GM23338 (cell line): Measurements from ENCODE around the gene DLG2. TPM values are rescaled to one million over a fixed set of nuclear protein-coding genes. Genes with fewer than 3 reads are reported as not detected.

Source experiments
- ATAC-seq: fragments of 200-7000 bp; cut with Tn5 transposase; 3 replicates; pipeline ENCODE4 v1.9.1; 2020
- DNase-seq: peaks from one replicate; pipeline ENCODE4 v3.0.0-alpha.2; 2015; ENCODE audit warnings: low spot score
- H2AFZ ChIP-seq: fragments of 200-600 bp; sonication (generic); 2 replicates; pipeline ENCODE4 v1.8.0; 2016; ENCODE audit warnings: antibody characterized with exemption, mild to moderate bottlenecking, moderate library complexity
- H3F3A ChIP-seq: fragments of 200-600 bp; sonication (generic); replicated peaks from 2 replicates; pipeline ENCODE4 v1.8.0; 2017; ENCODE audit warnings: antibody characterized with exemption, mixed run types, low read depth
- H3K27ac ChIP-seq: fragments of 200-600 bp; sonication (generic); 2 replicates; pipeline ENCODE4 v1.6.1; 2016; ENCODE audit warnings: low read depth
- H3K27me3 ChIP-seq: fragments of 200-600 bp; sonication (generic); 2 replicates; pipeline ENCODE4 v1.8.0; 2016; ENCODE audit warnings: mild to moderate bottlenecking, mixed run types, moderate library complexity; ENCODE audit not compliant: insufficient read depth
- H3K36me3 ChIP-seq: fragments of 200-600 bp; sonication (generic); 2 replicates; pipeline ENCODE4 v1.8.0; 2016; ENCODE audit warnings: mild to moderate bottlenecking; ENCODE audit not compliant: insufficient read depth
- H3K4me1 ChIP-seq: fragments of 200-600 bp; sonication (generic); 2 replicates; pipeline ENCODE4 v1.8.0; 2016; ENCODE audit warnings: mild to moderate bottlenecking, moderate library complexity; ENCODE audit not compliant: insufficient read depth
- H3K4me2 ChIP-seq: fragments of 200-600 bp; sonication (generic); 2 replicates; pipeline ENCODE4 v1.7.1; 2017; ENCODE audit warnings: mixed run types
- H3K4me3 ChIP-seq: fragments of 200-600 bp; sonication (generic); 2 replicates; pipeline ENCODE4 v1.6.1; 2016; ENCODE audit warnings: mixed run types
- H3K79me2 ChIP-seq: fragments of 200-600 bp; sonication (generic); replicated peaks from 2 replicates; pipeline ENCODE4 v1.8.0; 2017; ENCODE audit warnings: mild to moderate bottlenecking; ENCODE audit not compliant: insufficient read depth
- H3K9me2 ChIP-seq: fragments of 200-600 bp; sonication (generic); 2 replicates; pipeline ENCODE4 v1.8.0; 2017; ENCODE audit not compliant: insufficient read depth
- H4K20me1 ChIP-seq: fragments of 200-600 bp; sonication (generic); replicated peaks from 2 replicates; pipeline ENCODE4 v1.8.0; 2017; ENCODE audit warnings: mild to moderate bottlenecking; ENCODE audit not compliant: insufficient read depth
- H3K27ac Mint-ChIP-seq: 2 replicates; pipeline ENCODE4 v1.8.0; 2020; ENCODE audit warnings: inconsistent platforms, mild to moderate bottlenecking, moderate library complexity, mixed read lengths
- H3K27me3 Mint-ChIP-seq: 3 replicates; pipeline ENCODE4 v1.8.0; 2022; ENCODE audit warnings: low read depth, mild to moderate bottlenecking, moderate library complexity, mixed read lengths, inconsistent platforms; ENCODE audit not compliant: insufficient read depth, poor library complexity
- H3K36me3 Mint-ChIP-seq: 3 replicates; pipeline ENCODE4 v1.8.0; 2021; ENCODE audit warnings: low read depth, mild to moderate bottlenecking, inconsistent platforms, moderate library complexity, mixed read lengths
- H3K4me1 Mint-ChIP-seq: 3 replicates; pipeline ENCODE4 v1.8.0; 2020; ENCODE audit warnings: mild to moderate bottlenecking, inconsistent platforms, mixed read lengths
- H3K4me3 Mint-ChIP-seq: 3 replicates; pipeline ENCODE4 v1.8.0; 2021; ENCODE audit warnings: moderate library complexity, mild to moderate bottlenecking, inconsistent platforms, mixed read lengths
- H3K9me3 Mint-ChIP-seq: 3 replicates; pipeline ENCODE4 v1.8.0; 2020; ENCODE audit warnings: moderate library complexity, mild to moderate bottlenecking, inconsistent platforms, mixed read lengths
- CTCF ChIP-seq, 2 experiments: fragments of 200-600 bp in 1 of 2; sonication (generic) in 1 of 2; conservative IDR thresholded peaks; 2 replicates each; pipeline versions ENCODE4 v1.5.1 to v1.6.1; 2016 to 2017; ENCODE audit warnings: antibody characterized with exemption in 2 of 2, low read depth in 2 of 2, mild to moderate bottlenecking in 2 of 2, moderate library complexity in 1 of 2
- ETS1 ChIP-seq: IDR thresholded peaks from 2 replicates; pipeline ENCODE4 v1.6.1; 2016; ENCODE audit warnings: antibody characterized with exemption
- JUNB ChIP-seq: IDR thresholded peaks from one replicate; pipeline ENCODE4 v1.6.1; 2016; ENCODE audit warnings: antibody characterized with exemption; ENCODE audit not compliant: unreplicated experiment
- NANOG ChIP-seq: IDR thresholded peaks from 2 replicates; pipeline ENCODE4 v1.6.1; 2016; ENCODE audit warnings: antibody characterized with exemption, borderline replicate concordance
- POLR2AphosphoS5 ChIP-seq: IDR thresholded peaks from 2 replicates; pipeline ENCODE4 v1.6.1; 2016; ENCODE audit warnings: antibody characterized with exemption, low read depth
- REST ChIP-seq: IDR thresholded peaks from one replicate; pipeline ENCODE4 v1.6.1; 2018; ENCODE audit warnings: antibody characterized with exemption; ENCODE audit not compliant: unreplicated experiment
- STAT1 ChIP-seq: IDR thresholded peaks from one replicate; pipeline ENCODE4 v1.6.1; 2016; ENCODE audit warnings: antibody characterized with exemption; ENCODE audit not compliant: unreplicated experiment
- ZNF114 ChIP-seq: fragments of 250-450 bp; sonication (Bioruptor Pico); IDR thresholded peaks from 2 replicates; pipeline ENCODE4 v1.5.0; 2020; ENCODE audit warnings: mild to moderate bottlenecking, moderate library complexity
- ZNF331 ChIP-seq: fragments of 250-450 bp; sonication (Bioruptor Pico); IDR thresholded peaks from 2 replicates; pipeline ENCODE4 v1.5.0; 2020; ENCODE audit warnings: low read depth, mild to moderate bottlenecking, moderate library complexity
- polyA plus RNA-seq: library from polyadenylated mRNA; unstranded; fragments of >200 nt; fragmentation: Nextera tagmentation; extraction: Ambion mirVana; gene quantifications from 2 replicates; pipeline ENCODE4 v1.2.1, GENCODE V29; 2016
- total RNA-seq: library from RNA; depleted of rRNA; stranded (reverse); fragments of >200 nt; shearing (Covaris generic); gene quantifications from 2 replicates; pipeline ENCODE4 v1.2.3, GENCODE V29; 2014

DLG2 gene
- total and polyA plus RNA-seq, 2 experiments from 2014 or later: 19.8 to 21.5 TPM

- Histone ChIP-seq H3K4me2 (no peak overlapping the region), H3K27me3 (no peaks in the 10 kb centered on the region), H3K36me3 (no peaks in the 10 kb centered on the region)
Observed at GRCh38 chr11:85086504-85087284, 540.5 kb downstream of the DLG2 start.

GRCh38 chr11:85076535-85077330 is 550.4 kb downstream of the DLG2 start:
- Mint-ChIP-seq H3K4me1 (no peaks in the 10 kb centered on the region), H3K36me3 (peaks cover under 1% of the 10 kb centered on the region; the same call in 1 of the 3 replicates), H3K27ac (no peak overlapping the region), H3K4me3 (no peak overlapping the region), H3K9me3 (0 out of 3 replicates have a peak, but pooled peaks cover under 1% of the 10 kb centered on the region), H3K27me3 (no peaks in the 10 kb centered on the region)
- Histone ChIP-seq H3K27me3 (no peaks in the 10 kb centered on the region), H3K79me2 (no peaks in the 10 kb centered on the region), H2AFZ (no peak overlapping the region), H3K36me3 (no peaks in the 10 kb centered on the region), H4K20me1 (no peaks in the 10 kb centered on the region), H3K4me3 (no peak overlapping the region), H3K27ac (no peak overlapping the region), H3K4me1 (no peaks in the 10 kb centered on the region), H3K4me2 (no peak overlapping the region), H3K9me2 (no peaks in the 10 kb centered on the region), H3F3A (no peaks in the 10 kb centered on the region)
- DNase-seq (no peak), ATAC-seq (no peak)
- TF ChIP-seq CTCF (conservative IDR thresholded peaks at IDR 0.05; ENCODE audit: low read depth in 2 of 2): no peak
- no peak for TF ChIP-seq STAT1
- no peak for TF ChIP-seq POLR2AphosphoS5
- TF ChIP-seq ZNF331 (CRISPR knock-in tag): no peak
- no peak for TF ChIP-seq JUNB
- TF ChIP-seq NANOG: no peak
- TF ChIP-seq ZNF114 (CRISPR knock-in tag): no peak
- no peak for TF ChIP-seq ETS1
- TF ChIP-seq REST: no peak

More at GRCh38 chr11:85086504-85087284, 540.5 kb downstream of the DLG2 start:
- no peak overlapping the region for H3K27ac ChIP-seq
- DNase-seq (no peak), ATAC-seq (no peak)
- Mint-ChIP-seq H3K36me3 (peaks cover 5% of the 10 kb centered on the region; the same call in 2 of the 3 replicates), H3K4me3 (no peak overlapping the region), H3K27me3 (peaks cover 2% of the 10 kb centered on the region), H3K27ac (no peak overlapping the region), H3K9me3 (peaks cover 8% of the 10 kb centered on the region), H3K4me1 (peaks cover 6% of the 10 kb centered on the region; the same call in 2 of the 3 replicates)
- H2AFZ ChIP-seq: no peak overlapping the region
- no peaks in the 10 kb centered on the region for H3K79me2 ChIP-seq
- no peaks in the 10 kb centered on the region for H3F3A ChIP-seq
- H3K4me1 ChIP-seq: no peaks in the 10 kb centered on the region
- no peak overlapping the region for H3K4me3 ChIP-seq
- H3K9me2 ChIP-seq: peaks cover 28% of the 10 kb centered on the region
- H4K20me1 ChIP-seq: no peaks in the 10 kb centered on the region
- no peak for TF ChIP-seq CTCF (conservative IDR thresholded peaks at IDR 0.05; ENCODE audit: low read depth in 2 of 2)
- TF ChIP-seq ZNF331 (CRISPR knock-in tag): no peak
- TF ChIP-seq POLR2AphosphoS5: no peak
- no peak for TF ChIP-seq ZNF114 (CRISPR knock-in tag)
